Upper lobe of left lung (tissue), 4 donors: ENCODE results near the gene GNB5.

Experiments
- CTCF ChIP-seq, 6 experiments: fragments of 450-650 bp in 4 of 6; fragments of 200-600 bp in 2 of 6; sonication (generic) in 2 of 6; IDR thresholded peaks; one replicate each; pipeline ENCODE4 v1.5.1; 2016 to 2019; ENCODE audit warnings: antibody characterized with exemption in 6 of 6
- EP300 ChIP-seq, 4 donors: sonication (generic); formaldehyde crosslinking; IDR thresholded peaks; one replicate each; pipeline ENCODE4 v1.5.1; 2017; ENCODE audit warnings: antibody characterized with exemption in 4 of 4, control low read depth in 2 of 4
- POLR2A ChIP-seq, 4 donors: fragments of 450-650 bp; IDR thresholded peaks; one replicate each; pipeline ENCODE4 v1.5.1; 2016 to 2017; ENCODE audit warnings: antibody characterized with exemption in 4 of 4, mild to moderate bottlenecking in 2 of 4
- POLR2AphosphoS5 ChIP-seq, 2 donors: sonication (generic); formaldehyde crosslinking; IDR thresholded peaks; one replicate each; pipeline ENCODE4 v1.5.1; 2017; ENCODE audit warnings: antibody characterized with exemption in 2 of 2

GRCh38 chr15:52228921-52229320 lies 37.7 kb upstream of the GNB5 start:
- no peak for TF ChIP-seq CTCF (IDR thresholded peaks at IDR 0.05)
- no peak for TF ChIP-seq POLR2AphosphoS5 (IDR thresholded peaks at IDR 0.05)
- no peak for TF ChIP-seq POLR2A (IDR thresholded peaks at IDR 0.05)
- no peak for TF ChIP-seq EP300 (IDR thresholded peaks at IDR 0.05)
